ENCODE data around the gene ZNF219. TPM values are rescaled to one million over a fixed set of nuclear protein-coding genes. Genes with fewer than 3 reads are reported as not detected.

Gene ZNF219
- total and polyA plus RNA-seq, 2 of the 13 experiments (the other 11 are each of a cell fraction or from before 2014, with no cell fraction given): 34.5 to 36.6 TPM

GRCh38 chr14:21103710-21104447, 5.4 kb upstream of the ZNF219 start (continued):
- peak; percentile 78 for TF ChIP-seq HBP1 (CRISPR knock-in tag; IDR thresholded peaks at IDR 0.05; ENCODE audit: low read depth)
- peak; percentile 98 for TF ChIP-seq E2F1 (CRISPR knock-in tag; IDR thresholded peaks at IDR 0.05)
- TF ChIP-seq ZFP82 (CRISPR knock-in tag; IDR thresholded peaks at IDR 0.05; ENCODE audit: borderline replicate concordance): peak; percentile 94
- peak; percentile 67; the same call in 1 of the 2 replicates for TF ChIP-seq ZNF205 (CRISPR knock-in tag; IDR thresholded peaks at IDR 0.05)
- TF ChIP-seq SMYD3 (CRISPR knock-in tag; IDR thresholded peaks at IDR 0.05): peak; percentile 99
- peak; percentile 93 for TF ChIP-seq CCAR2 (optimal IDR thresholded peaks at IDR 0.05; ENCODE audit: low read depth, low read length)
- peak; percentile 90 for TF ChIP-seq HOXA3 (CRISPR knock-in tag; IDR thresholded peaks at IDR 0.05)
- TF ChIP-seq HOXD1 (CRISPR knock-in tag; IDR thresholded peaks at IDR 0.05): peak; percentile 84
- peak; percentile 94 for TF ChIP-seq SRY (CRISPR knock-in tag; IDR thresholded peaks at IDR 0.05)
- TF ChIP-seq ZNF687 (CRISPR knock-in tag; IDR thresholded peaks at IDR 0.05): peak; percentile 100
- TF ChIP-seq ZNF569 (CRISPR knock-in tag; IDR thresholded peaks at IDR 0.05; ENCODE audit: borderline replicate concordance): peak; percentile 89; the same call in 1 of the 2 replicates
- peak; percentile 50 for TF ChIP-seq CEBPG (CRISPR knock-in tag; IDR thresholded peaks at IDR 0.05)
- TF ChIP-seq FLYWCH1 (CRISPR knock-in tag; IDR thresholded peaks at IDR 0.05): peak; percentile 97
- peak; percentile 67; the same call in 1 of the 2 replicates for TF ChIP-seq TBX3 (IDR thresholded peaks at IDR 0.05; ENCODE audit: borderline replicate concordance)
- peak; percentile 99 for TF ChIP-seq RBFOX2 (IDR thresholded peaks at IDR 0.05; ENCODE audit: low read depth, low read length)
- peak; percentile 100 for TF ChIP-seq BRF2 (CRISPR knock-in tag; IDR thresholded peaks at IDR 0.05)
- peak; percentile 97 for TF ChIP-seq FOSL2 (CRISPR knock-in tag; IDR thresholded peaks at IDR 0.05)
- peak; percentile 98 for TF ChIP-seq HES4 (CRISPR knock-in tag; IDR thresholded peaks at IDR 0.05; ENCODE audit: borderline replicate concordance)
- TF ChIP-seq NCOA5 (CRISPR knock-in tag; IDR thresholded peaks at IDR 0.05): peak; percentile 49; the same call in 1 of the 2 replicates
- TF ChIP-seq NR2C2 (CRISPR knock-in tag; IDR thresholded peaks at IDR 0.05; ENCODE audit: borderline replicate concordance): peak; percentile 97
- peak; percentile 100 for TF ChIP-seq SNAI1 (CRISPR knock-in tag; IDR thresholded peaks at IDR 0.05; ENCODE audit: borderline replicate concordance)
- peak; percentile 61 for TF ChIP-seq MLX (CRISPR knock-in tag; IDR thresholded peaks at IDR 0.05)

Data from HepG2 (cell line).